Glutamatergic neuron (in vitro differentiated cells): ENCODE data around the gene NUDCD3. TPM values are rescaled to one million over a fixed set of nuclear protein-coding genes. Genes with fewer than 3 reads are reported as not detected.

Source experiments
- DNase-seq: peaks from one replicate; pipeline ENCODE4 v3.0.0; 2022
- H3K27ac Mint-ChIP-seq: one replicate; pipeline ENCODE4 v1.8.0; 2020; ENCODE audit warnings: mild to moderate bottlenecking, mixed read lengths, inconsistent platforms; ENCODE audit not compliant: unreplicated experiment
- H3K27me3 Mint-ChIP-seq: one replicate; pipeline ENCODE4 v1.8.0; 2020; ENCODE audit warnings: mild to moderate bottlenecking, moderate library complexity, mixed read lengths, inconsistent platforms; ENCODE audit not compliant: unreplicated experiment
- H3K36me3 Mint-ChIP-seq: one replicate; pipeline ENCODE4 v1.8.0; 2020; ENCODE audit warnings: mild to moderate bottlenecking, mixed read lengths, inconsistent platforms; ENCODE audit not compliant: unreplicated experiment
- H3K4me1 Mint-ChIP-seq: one replicate; pipeline ENCODE4 v1.8.0; 2020; ENCODE audit warnings: mild to moderate bottlenecking, low read depth, mixed read lengths, inconsistent platforms; ENCODE audit not compliant: unreplicated experiment
- H3K4me3 Mint-ChIP-seq: one replicate; pipeline ENCODE4 v1.8.0; 2020; ENCODE audit warnings: mild to moderate bottlenecking, mixed read lengths, inconsistent platforms; ENCODE audit not compliant: unreplicated experiment
- H3K9me3 Mint-ChIP-seq: one replicate; pipeline ENCODE4 v1.8.0; 2020; ENCODE audit warnings: mild to moderate bottlenecking, moderate library complexity, mixed read lengths, inconsistent platforms; ENCODE audit not compliant: unreplicated experiment
- CTCF ChIP-seq: fragments of 200-600 bp; sonication (generic); IDR thresholded peaks from one replicate; pipeline ENCODE4 v1.5.0; 2021; ENCODE audit not compliant: partially characterized antibody, unreplicated experiment
- total RNA-seq: library from RNA; stranded (reverse); fragmentation: NEBNext Ultra II Directional; extraction: Animal tissue kit (Norgen Biotek cat#: 25700); gene quantifications from one replicate; pipeline ENCODE4 v1.2.1, GENCODE V29; 2021; ENCODE audit not compliant: unreplicated experiment

Gene NUDCD3
- total RNA-seq, 1 donor from 2014 or later, result 151 TPM

- H3K27me3 Mint-ChIP-seq, result peaks cover 10% of the 10 kb centered on the region
- peak overlapping the region; percentile 78 for H3K27ac Mint-ChIP-seq
- peak overlapping the region; percentile 68 for H3K4me3 Mint-ChIP-seq
- H3K36me3 Mint-ChIP-seq, result no peaks in the 10 kb centered on the region
- H3K4me1 Mint-ChIP-seq, result peaks cover 54% of the 10 kb centered on the region
- no peak for DNase-seq
- TF ChIP-seq CTCF, result no peak
- peaks cover 20% of the 10 kb centered on the region for H3K9me3 Mint-ChIP-seq
Measured at GRCh38 chr7:44400033-44400511, 90.4 kb downstream of the NUDCD3 start.

GRCh38 chr7:44398953-44399574, 91.4 kb downstream of the NUDCD3 start:
- Mint-ChIP-seq H3K27me3 (peaks cover 10% of the 10 kb centered on the region), H3K4me1 (peaks cover 54% of the 10 kb centered on the region), H3K9me3 (peaks cover 22% of the 10 kb centered on the region), H3K36me3 (no peaks in the 10 kb centered on the region), H3K4me3 (peak overlapping the region; percentile 76), H3K27ac (peak overlapping the region; percentile 69)
- DNase-seq, result no peak
- TF ChIP-seq CTCF, result no peak

GRCh38 chr7:44398511-44398911, 91.9 kb downstream of the NUDCD3 start:
- no peak for DNase-seq
- Mint-ChIP-seq H3K9me3 (peaks cover 22% of the 10 kb centered on the region), H3K27me3 (peaks cover 10% of the 10 kb centered on the region), H3K4me3 (peak overlapping the region; percentile 76), H3K27ac (peak overlapping the region; percentile 69), H3K36me3 (no peaks in the 10 kb centered on the region), H3K4me1 (peaks cover 54% of the 10 kb centered on the region)
- TF ChIP-seq CTCF, result no peak

- no peak for TF ChIP-seq CTCF
- Mint-ChIP-seq H3K27ac (peak overlapping the region; percentile 56), H3K4me1 (peaks cover 53% of the 10 kb centered on the region), H3K4me3 (peak overlapping the region; percentile 5), H3K9me3 (peaks cover 26% of the 10 kb centered on the region), H3K27me3 (peaks cover 10% of the 10 kb centered on the region), H3K36me3 (no peaks in the 10 kb centered on the region)
- no peak for DNase-seq
Measured at GRCh38 chr7:44396931-44397545, 93.4 kb downstream of the NUDCD3 start.

- no peak for DNase-seq
- Mint-ChIP-seq H3K27ac (peak overlapping the region; percentile 56), H3K4me3 (no peak overlapping the region), H3K36me3 (no peaks in the 10 kb centered on the region), H3K27me3 (peaks cover 11% of the 10 kb centered on the region), H3K4me1 (peaks cover 50% of the 10 kb centered on the region), H3K9me3 (peaks cover 26% of the 10 kb centered on the region)
- TF ChIP-seq CTCF, result no peak
Measured at GRCh38 chr7:44396496-44396895, 94.0 kb downstream of the NUDCD3 start.
